Lower leg skin (tissue), 3 donors: ENCODE measurements around the gene KDM3B.
"Not testable (repeated sequence)": the region's sequence is repeated elsewhere in the genome, so short reads cannot be mapped to it uniquely, and the experiment has no call there.

ENCODE experiments used
- CTCF ChIP-seq, 3 donors: fragments of 450-650 bp; IDR thresholded peaks; one replicate each; pipeline ENCODE4 v1.5.1; 2016; ENCODE audit warnings: antibody characterized with exemption in 3 of 3, mild to moderate bottlenecking in 3 of 3, moderate library complexity in 2 of 3
- POLR2A ChIP-seq, 2 donors: fragments of 450-650 bp; IDR thresholded peaks; one replicate each; pipeline ENCODE4 v1.6.1; 2016 to 2017; ENCODE audit warnings: antibody characterized with exemption in 2 of 2, mild to moderate bottlenecking in 1 of 2, moderate library complexity in 1 of 2

- not testable (repeated sequence) for TF ChIP-seq POLR2A, CTCF (IDR thresholded peaks at IDR 0.05)
Measured at GRCh38 chr5:138389911-138390310, 37.4 kb downstream of the KDM3B start.
